Type B pancreatic cell (in vitro differentiated cells): ENCODE data around the gene ZFP69B. TPM values are rescaled to one million over a fixed set of nuclear protein-coding genes. Genes with fewer than 3 reads are reported as not detected.

Experiments used
- DNase-seq: peaks from one replicate; pipeline ENCODE4 v3.0.0; 2021; ENCODE audit warnings: mixed read lengths; ENCODE audit not compliant: unreplicated experiment; ENCODE audit errors: extremely low spot score
- H3K27ac Mint-ChIP-seq: 2 replicates; pipeline ENCODE4 v1.8.0; 2021; ENCODE audit warnings: mild to moderate bottlenecking, mixed read lengths
- H3K27me3 Mint-ChIP-seq: 2 replicates; pipeline ENCODE4 v1.8.0; 2021; ENCODE audit warnings: mixed read lengths
- H3K36me3 Mint-ChIP-seq: 2 replicates; pipeline ENCODE4 v1.8.0; 2021; ENCODE audit warnings: mixed read lengths
- H3K4me1 Mint-ChIP-seq: one replicate; pipeline ENCODE4 v1.8.0; 2021; ENCODE audit warnings: mixed read lengths; ENCODE audit not compliant: unreplicated experiment
- H3K4me3 Mint-ChIP-seq: 2 replicates; pipeline ENCODE4 v1.8.0; 2021; ENCODE audit warnings: mild to moderate bottlenecking, mixed read lengths
- H3K9me3 Mint-ChIP-seq: 2 replicates; pipeline ENCODE4 v1.8.0; 2021; ENCODE audit warnings: mixed read lengths
- CTCF ChIP-seq: fragments of 200-600 bp; sonication (generic); conservative IDR thresholded peaks from 2 replicates; pipeline ENCODE4 v1.5.0; 2021; ENCODE audit warnings: antibody characterized with exemption, mild to moderate bottlenecking
- total RNA-seq: library from RNA; stranded (reverse); gene quantifications from 2 replicates; pipeline ENCODE4 v1.2.1, GENCODE V29; 2021; ENCODE audit warnings: low replicate concordance

The ZFP69B gene
- total RNA-seq, 1 donor from 2014 or later = 9.5 TPM

- peaks cover 4% of the 10 kb centered on the region for H3K4me1 Mint-ChIP-seq
- no peaks in the 10 kb centered on the region for H3K9me3 Mint-ChIP-seq
- no peak for DNase-seq
- no peak overlapping the region for H3K4me3 Mint-ChIP-seq
- no peak for TF ChIP-seq CTCF
- H3K27me3 Mint-ChIP-seq = no peaks in the 10 kb centered on the region
- H3K36me3 Mint-ChIP-seq = peaks cover 3% of the 10 kb centered on the region
- no peak overlapping the region for H3K27ac Mint-ChIP-seq
These were observed 40.8 kb upstream of the ZFP69B start for GRCh38 chr1:40409467-40409866.

- H3K27me3 Mint-ChIP-seq = no peaks in the 10 kb centered on the region
- H3K4me3 Mint-ChIP-seq = no peak overlapping the region
- no peaks in the 10 kb centered on the region for H3K4me1 Mint-ChIP-seq
- no peaks in the 10 kb centered on the region for H3K9me3 Mint-ChIP-seq
- TF ChIP-seq CTCF = no peak
- no peak for DNase-seq
- peaks cover 11% of the 10 kb centered on the region for H3K36me3 Mint-ChIP-seq
- H3K27ac Mint-ChIP-seq = no peak overlapping the region
These were observed 39.0 kb upstream of the ZFP69B start for GRCh38 chr1:40411294-40411693.

GRCh38 chr1:40411843-40412242, 38.4 kb upstream of the ZFP69B start:
- Mint-ChIP-seq H3K27ac (no peak overlapping the region), H3K9me3 (no peaks in the 10 kb centered on the region), H3K27me3 (no peaks in the 10 kb centered on the region), H3K4me1 (no peaks in the 10 kb centered on the region), H3K4me3 (no peak overlapping the region), H3K36me3 (peaks cover 11% of the 10 kb centered on the region)
- DNase-seq = no peak
- no peak for TF ChIP-seq CTCF

- no peaks in the 10 kb centered on the region for H3K4me1 Mint-ChIP-seq
- no peak for TF ChIP-seq CTCF
- H3K9me3 Mint-ChIP-seq = no peaks in the 10 kb centered on the region
- no peak overlapping the region for H3K4me3 Mint-ChIP-seq
- peaks cover 22% of the 10 kb centered on the region for H3K36me3 Mint-ChIP-seq
- no peaks in the 10 kb centered on the region for H3K27me3 Mint-ChIP-seq
- DNase-seq = no peak
- H3K27ac Mint-ChIP-seq = no peak overlapping the region
These were observed 36.6 kb upstream of the ZFP69B start for GRCh38 chr1:40413527-40414252.

GRCh38 chr1:40414331-40414730, 35.9 kb upstream of the ZFP69B start:
- H3K4me1 Mint-ChIP-seq = no peaks in the 10 kb centered on the region
- no peak overlapping the region for H3K4me3 Mint-ChIP-seq
- DNase-seq = no peak
- peaks cover 25% of the 10 kb centered on the region for H3K36me3 Mint-ChIP-seq
- no peaks in the 10 kb centered on the region for H3K27me3 Mint-ChIP-seq
- TF ChIP-seq CTCF = no peak
- no peak overlapping the region for H3K27ac Mint-ChIP-seq
- no peaks in the 10 kb centered on the region for H3K9me3 Mint-ChIP-seq
